Stimulated activated CD8-positive, alpha-beta memory T cell treated with anti-CD3 and anti-CD28 coated beads, Interleukin-15, amount 100 ng/mL, for 4 hours (primary cell): ENCODE data around the gene MAGEA2.
"Not testable (repeated sequence)": the region's sequence is repeated elsewhere in the genome, so short reads cannot be mapped to it uniquely, and the experiment has no call there.

Source experiments
- DNase-seq, 2 donors: peaks; one replicate each; pipeline ENCODE4 v3.0.0-alpha.2; 2020; ENCODE audit warnings: low read depth in 2 of 2

MAGEA2 gene

DNA sequence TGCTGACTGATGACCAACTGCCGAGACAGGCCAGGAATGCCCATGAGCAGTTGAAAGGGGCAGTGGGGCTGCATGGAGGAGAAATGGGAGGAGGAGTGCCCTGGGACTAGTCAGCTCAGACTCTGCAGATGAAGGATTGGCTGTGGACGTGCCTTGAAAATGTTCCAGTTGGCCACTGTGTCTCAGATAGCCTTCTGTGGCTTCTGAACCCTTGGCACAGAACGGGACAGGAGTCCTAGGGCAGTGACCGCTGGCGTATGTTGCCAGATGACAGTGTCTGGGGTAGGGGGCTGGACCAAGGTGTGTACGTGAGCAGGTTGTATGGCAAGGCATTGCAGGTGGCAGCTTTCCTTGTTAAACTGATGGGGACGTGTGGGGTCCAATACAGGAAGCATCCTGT lies 47.1 kb downstream of the MAGEA2 start:
- DNase-seq: not testable (repeated sequence)

DNA sequence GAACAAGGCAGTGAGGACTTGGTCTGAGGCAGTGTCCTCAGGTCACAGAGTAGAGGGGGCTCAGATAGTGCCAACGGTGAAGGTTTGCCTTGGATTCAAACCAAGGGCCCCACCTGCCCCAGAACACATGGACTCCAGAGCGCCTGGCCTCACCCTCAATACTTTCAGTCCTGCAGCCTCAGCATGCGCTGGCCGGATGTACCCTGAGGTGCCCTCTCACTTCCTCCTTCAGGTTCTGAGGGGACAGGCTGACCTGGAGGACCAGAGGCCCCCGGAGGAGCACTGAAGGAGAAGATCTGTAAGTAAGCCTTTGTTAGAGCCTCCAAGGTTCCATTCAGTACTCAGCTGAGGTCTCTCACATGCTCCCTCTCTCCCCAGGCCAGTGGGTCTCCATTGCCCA lies 53.3 kb downstream of the MAGEA2 start:
- not testable (repeated sequence) for DNase-seq
